ENCODE data around the gene ST3GAL6.

DNA sequence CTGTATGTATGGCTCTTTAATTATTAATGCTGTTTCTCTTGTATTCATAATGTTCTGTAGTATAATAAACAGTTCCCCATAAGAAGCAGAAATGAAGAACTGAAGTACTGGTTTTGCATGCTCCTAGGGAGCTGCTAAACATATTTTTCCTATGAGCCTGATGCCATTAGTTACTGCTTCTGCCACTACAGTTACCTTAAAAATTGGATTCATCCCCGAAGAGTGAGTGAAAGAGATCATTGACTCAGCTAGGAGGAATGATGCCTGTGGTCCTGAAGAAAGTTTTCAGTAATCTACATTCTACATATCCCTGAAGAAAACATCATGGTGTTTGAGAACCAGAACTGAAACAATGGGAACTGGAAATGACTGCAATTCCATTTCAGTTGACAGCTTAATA lies 37.1 kb upstream of the ST3GAL6 start:
- TF ChIP-seq, protein P1, sequence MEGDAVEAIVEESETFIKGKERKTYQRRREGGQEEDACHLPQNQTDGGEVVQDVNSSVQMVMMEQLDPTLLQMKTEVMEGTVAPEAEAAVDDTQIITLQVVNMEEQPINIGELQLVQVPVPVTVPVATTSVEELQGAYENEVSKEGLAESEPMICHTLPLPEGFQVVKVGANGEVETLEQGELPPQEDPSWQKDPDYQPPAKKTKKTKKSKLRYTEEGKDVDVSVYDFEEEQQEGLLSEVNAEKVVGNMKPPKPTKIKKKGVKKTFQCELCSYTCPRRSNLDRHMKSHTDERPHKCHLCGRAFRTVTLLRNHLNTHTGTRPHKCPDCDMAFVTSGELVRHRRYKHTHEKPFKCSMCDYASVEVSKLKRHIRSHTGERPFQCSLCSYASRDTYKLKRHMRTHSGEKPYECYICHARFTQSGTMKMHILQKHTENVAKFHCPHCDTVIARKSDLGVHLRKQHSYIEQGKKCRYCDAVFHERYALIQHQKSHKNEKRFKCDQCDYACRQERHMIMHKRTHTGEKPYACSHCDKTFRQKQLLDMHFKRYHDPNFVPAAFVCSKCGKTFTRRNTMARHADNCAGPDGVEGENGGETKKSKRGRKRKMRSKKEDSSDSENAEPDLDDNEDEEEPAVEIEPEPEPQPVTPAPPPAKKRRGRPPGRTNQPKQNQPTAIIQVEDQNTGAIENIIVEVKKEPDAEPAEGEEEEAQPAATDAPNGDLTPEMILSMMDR (IDR thresholded peaks at IDR 0.05; ENCODE audit: extremely low read depth in 1 of 2, insufficient read depth in 1 of 2, low read depth in 1 of 2, low read length in 2 of 2), result no peak
- TF ChIP-seq POLR2A (IDR thresholded peaks at IDR 0.05; ENCODE audit: low read depth, low read length) (no peak), EZH2 (IDR thresholded peaks at IDR 0.05; ENCODE audit: borderline replicate concordance, low read depth, low read length, severe bottlenecking) (no peak), POLR2AphosphoS5 (IDR thresholded peaks at IDR 0.05; ENCODE audit: insufficient read depth, low read depth, low read length) (no peak)
- TF ChIP-seq, protein P2, sequence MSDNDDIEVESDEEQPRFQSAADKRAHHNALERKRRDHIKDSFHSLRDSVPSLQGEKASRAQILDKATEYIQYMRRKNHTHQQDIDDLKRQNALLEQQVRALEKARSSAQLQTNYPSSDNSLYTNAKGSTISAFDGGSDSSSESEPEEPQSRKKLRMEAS (IDR thresholded peaks at IDR 0.05; ENCODE audit: insufficient read depth, insufficient read length), result no peak

All from endothelial cell of umbilical vein (primary cell).